MCF 10A (cell line): ENCODE measurements around the gene NFIA. TPM values are rescaled to one million over a fixed set of nuclear protein-coding genes. Genes with fewer than 3 reads are reported as not detected.

Experiments
- BruUV-seq: library from RNA; stranded (reverse); fragments of 400-500 nt; replicated peaks from 2 replicates; lab custom pipeline; 2021; lab: Mats Ljungman, UMichigan
- CTCF ChIA-PET: fragments of 300-600 bp; sonication (Branson Sonifier 250); formaldehyde crosslinking; extraction: SDS; loops from one replicate; lab custom pipeline; 2021; ENCODE audit warnings: antibody characterized with exemption, inconsistent platforms; lab: Yijun Ruan, JAX
- POLR2A ChIA-PET: fragments of 300-600, 350-650 bp; sonication (Branson Sonifier 250); formaldehyde crosslinking; extraction: SDS; loops from one replicate; lab custom pipeline; 2020; ENCODE audit warnings: antibody characterized with exemption, inconsistent platforms; lab: Yijun Ruan, JAX
- DNase-seq: peaks from one replicate; pipeline ENCODE4 v3.0.0-alpha.2; 2018; ENCODE audit not compliant: unreplicated experiment
- H3K27ac Mint-ChIP-seq: one replicate; pipeline ENCODE4 v1.8.0; 2022; ENCODE audit warnings: mild to moderate bottlenecking, low read depth, mixed read lengths; ENCODE audit not compliant: unreplicated experiment
- H3K27me3 Mint-ChIP-seq: one replicate; pipeline ENCODE4 v1.8.0; 2022; ENCODE audit warnings: mixed read lengths; ENCODE audit not compliant: insufficient read depth, unreplicated experiment
- H3K36me3 Mint-ChIP-seq: one replicate; pipeline ENCODE4 v1.8.0; 2022; ENCODE audit warnings: mild to moderate bottlenecking, moderate library complexity, mixed read lengths; ENCODE audit not compliant: insufficient read depth, unreplicated experiment
- H3K4me1 Mint-ChIP-seq: one replicate; pipeline ENCODE4 v1.8.0; 2022; ENCODE audit warnings: mixed read lengths; ENCODE audit not compliant: insufficient read depth, unreplicated experiment
- H3K4me3 Mint-ChIP-seq: one replicate; pipeline ENCODE4 v1.8.0; 2022; ENCODE audit warnings: mild to moderate bottlenecking, moderate library complexity, mixed read lengths; ENCODE audit not compliant: unreplicated experiment
- H3K9me3 Mint-ChIP-seq: one replicate; pipeline ENCODE4 v1.8.0; 2022; ENCODE audit warnings: mixed read lengths; ENCODE audit not compliant: unreplicated experiment
- CTCF ChIP-seq: fragments of 200-600 bp; IDR thresholded peaks from one replicate; pipeline ENCODE4 v1.8.0; 2022; ENCODE audit warnings: antibody characterized with exemption, mild to moderate bottlenecking; ENCODE audit not compliant: unreplicated experiment
- intact Hi-C: fragments of 100-400 bp; cut with micrococcal nuclease; formaldehyde crosslinking; loops from 2 replicates; pipeline ENCODE4 v1.14.1; 2022
- total RNA-seq: library from RNA; stranded (reverse); gene quantifications from 2 replicates; pipeline ENCODE4 v1.2.3, GENCODE V29; 2022

The NFIA gene
- total RNA-seq, 1 experiment from 2014 or later: 54.8 TPM

GRCh38 chr1:61393575-61393974 lies 311.2 kb downstream of the NFIA start:
- intact Hi-C loops: no loop called here
- BruUV-seq: no TSS peak
- peaks cover 37% of the 10 kb centered on the region for H3K36me3 Mint-ChIP-seq
- ChIA-PET POLR2A (interaction anchor here (0.5 kb wide), 1 partner anchor 419 kb away, joined by 3 read pairs; no protein-coding TSS in a partner anchor), CTCF (interaction anchor here (0.6 to 1.2 kb wide), 3 partner anchors 57 to 415 kb away, joined by 3 read pairs; no protein-coding TSS in a partner anchor)
- no peaks in the 10 kb centered on the region for H3K9me3 Mint-ChIP-seq
- TF ChIP-seq CTCF: no peak
- no peak for DNase-seq
- no peak overlapping the region for H3K27ac Mint-ChIP-seq
- H3K4me1 Mint-ChIP-seq: peaks cover 5% of the 10 kb centered on the region
- no peaks in the 10 kb centered on the region for H3K27me3 Mint-ChIP-seq
- H3K4me3 Mint-ChIP-seq: no peak overlapping the region

- peak; percentile 21 for DNase-seq
- no peak overlapping the region for H3K27ac Mint-ChIP-seq
- ChIA-PET POLR2A (interaction anchor here (0.7 kb wide), 1 partner anchor 126 kb away, joined by 4 read pairs; no protein-coding TSS in a partner anchor), CTCF (interaction anchor here (0.7 kb wide), 2 partner anchors 17 to 45 kb away, joined by 3 to 4 read pairs; no protein-coding TSS in a partner anchor)
- H3K36me3 Mint-ChIP-seq: peaks cover 35% of the 10 kb centered on the region
- no peaks in the 10 kb centered on the region for H3K27me3 Mint-ChIP-seq
- H3K9me3 Mint-ChIP-seq: no peaks in the 10 kb centered on the region
- H3K4me3 Mint-ChIP-seq: no peak overlapping the region
- BruUV-seq: no TSS peak
- TF ChIP-seq CTCF: no peak
- H3K4me1 Mint-ChIP-seq: peaks cover 5% of the 10 kb centered on the region
- intact Hi-C loops: no loop called here
Measured at GRCh38 chr1:61395146-61395800, 312.9 kb downstream of the NFIA start.

- Mint-ChIP-seq H3K9me3 (no peaks in the 10 kb centered on the region), H3K27ac (no peak overlapping the region), H3K4me1 (peaks cover 5% of the 10 kb centered on the region), H3K27me3 (no peaks in the 10 kb centered on the region), H3K4me3 (no peak overlapping the region), H3K36me3 (peaks cover 26% of the 10 kb centered on the region)
- TF ChIP-seq CTCF: no peak
- BruUV-seq: no TSS peak
- no peak for DNase-seq
- POLR2A ChIA-PET: interaction anchor here (0.6 kb wide), 1 partner anchor 174 kb away, joined by 4 read pairs; no protein-coding TSS in a partner anchor
- intact Hi-C loops: no loop called here
- CTCF ChIA-PET: interaction anchor here (0.6 to 1.3 kb wide), 4 partner anchors 12 to 191 kb away, joined by 3 to 4 read pairs (median 3); no protein-coding TSS in a partner anchor
Measured at GRCh38 chr1:61397495-61397894, 315.1 kb downstream of the NFIA start.

GRCh38 chr1:61397935-61398334 lies 315.6 kb downstream of the NFIA start:
- no peak for TF ChIP-seq CTCF
- intact Hi-C loops: no loop called here
- no peaks in the 10 kb centered on the region for H3K27me3 Mint-ChIP-seq
- no peak overlapping the region for H3K4me3 Mint-ChIP-seq
- POLR2A ChIA-PET: no interaction called here
- no peak for DNase-seq
- no peak overlapping the region for H3K27ac Mint-ChIP-seq
- H3K36me3 Mint-ChIP-seq: peaks cover 26% of the 10 kb centered on the region
- no TSS peak for BruUV-seq
- CTCF ChIA-PET: interaction anchor here (0.6 to 1.3 kb wide), 5 partner anchors 12 to 191 kb away, joined by 3 to 4 read pairs (median 3); no protein-coding TSS in a partner anchor
- H3K4me1 Mint-ChIP-seq: peaks cover 5% of the 10 kb centered on the region
- no peaks in the 10 kb centered on the region for H3K9me3 Mint-ChIP-seq
